ENCODE data around the gene KCNJ15. TPM values are rescaled to one million over a fixed set of nuclear protein-coding genes. Genes with fewer than 3 reads are reported as not detected.

KCNJ15 gene
- total RNA-seq, 6 experiments from 2014 or later, result 0.43 to 3.5 (median 1.1) TPM

DNA sequence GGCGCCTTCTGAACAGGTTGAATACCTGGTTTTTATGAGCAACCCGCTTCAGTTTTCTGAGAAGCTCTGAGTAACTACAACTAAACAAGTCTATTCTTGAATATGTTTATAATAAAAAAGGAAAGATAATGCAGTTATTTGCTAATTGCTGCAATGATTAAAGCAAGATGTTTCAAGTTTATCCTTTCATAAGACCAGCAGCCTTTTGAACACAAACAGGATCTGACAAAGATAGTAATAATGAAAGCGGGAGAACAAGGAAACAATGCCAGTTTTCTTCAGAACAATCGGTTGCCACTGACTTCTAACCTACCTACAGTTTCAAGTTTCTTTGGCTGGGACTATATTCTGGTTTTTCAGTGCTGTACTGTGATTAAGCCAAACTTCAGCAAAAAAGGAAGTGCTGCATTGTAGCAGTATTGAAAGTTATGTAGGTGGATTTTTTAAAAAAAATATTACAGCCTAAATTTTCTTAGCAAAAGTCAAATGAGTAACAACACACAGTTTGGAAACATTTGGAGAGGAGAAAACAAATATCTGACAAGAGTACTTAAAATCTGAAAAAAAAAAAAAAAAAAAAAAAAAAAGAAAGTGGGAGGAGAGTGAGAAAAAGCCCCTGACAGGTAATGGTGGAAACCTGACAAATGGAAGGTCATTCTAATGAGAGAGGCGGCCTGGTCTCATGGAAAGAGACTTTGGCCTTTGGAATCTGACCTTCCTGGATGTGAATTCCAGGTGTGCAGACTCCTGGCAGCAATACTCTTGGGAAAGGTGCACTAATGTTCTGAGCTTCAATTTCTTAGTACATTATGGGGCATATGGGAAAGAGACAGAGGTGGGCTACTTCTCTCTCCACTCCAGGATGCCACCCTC lies 11.4 kb downstream of the KCNJ15 start:
- TF ChIP-seq, protein P1, sequence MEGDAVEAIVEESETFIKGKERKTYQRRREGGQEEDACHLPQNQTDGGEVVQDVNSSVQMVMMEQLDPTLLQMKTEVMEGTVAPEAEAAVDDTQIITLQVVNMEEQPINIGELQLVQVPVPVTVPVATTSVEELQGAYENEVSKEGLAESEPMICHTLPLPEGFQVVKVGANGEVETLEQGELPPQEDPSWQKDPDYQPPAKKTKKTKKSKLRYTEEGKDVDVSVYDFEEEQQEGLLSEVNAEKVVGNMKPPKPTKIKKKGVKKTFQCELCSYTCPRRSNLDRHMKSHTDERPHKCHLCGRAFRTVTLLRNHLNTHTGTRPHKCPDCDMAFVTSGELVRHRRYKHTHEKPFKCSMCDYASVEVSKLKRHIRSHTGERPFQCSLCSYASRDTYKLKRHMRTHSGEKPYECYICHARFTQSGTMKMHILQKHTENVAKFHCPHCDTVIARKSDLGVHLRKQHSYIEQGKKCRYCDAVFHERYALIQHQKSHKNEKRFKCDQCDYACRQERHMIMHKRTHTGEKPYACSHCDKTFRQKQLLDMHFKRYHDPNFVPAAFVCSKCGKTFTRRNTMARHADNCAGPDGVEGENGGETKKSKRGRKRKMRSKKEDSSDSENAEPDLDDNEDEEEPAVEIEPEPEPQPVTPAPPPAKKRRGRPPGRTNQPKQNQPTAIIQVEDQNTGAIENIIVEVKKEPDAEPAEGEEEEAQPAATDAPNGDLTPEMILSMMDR (IDR thresholded peaks at IDR 0.05), result no peak
- no peak for TF ChIP-seq POLR2A (IDR thresholded peaks at IDR 0.05)
- Histone ChIP-seq H3K27me3 (no peaks in the 10 kb centered on the region), H3K4me1 (peaks cover 0 to 15% (median 5%) of the 10 kb centered on the region in 4 donors), H3K9me3 (no peaks in the 10 kb centered on the region), H3K36me3 (no peaks in the 10 kb centered on the region), H3K27ac (peak overlapping the region in 1 of 3 donors; percentile 13), H3K4me3 (no peak overlapping the region)
- DNase-seq, result peak in 2 of 3 donors; percentile 58 to 74
- 55% methylated on average over 5 of the region's 5 CpGs for WGBS (ENCODE audit: insufficient coverage, low coverage, low lambda C conversion rate, missing lambda C conversion rate)
- intact Hi-C loops (cut with DNase I), result no loop called here
- ATAC-seq, result peak; percentile 88 to 94 (median 94)

DNA sequence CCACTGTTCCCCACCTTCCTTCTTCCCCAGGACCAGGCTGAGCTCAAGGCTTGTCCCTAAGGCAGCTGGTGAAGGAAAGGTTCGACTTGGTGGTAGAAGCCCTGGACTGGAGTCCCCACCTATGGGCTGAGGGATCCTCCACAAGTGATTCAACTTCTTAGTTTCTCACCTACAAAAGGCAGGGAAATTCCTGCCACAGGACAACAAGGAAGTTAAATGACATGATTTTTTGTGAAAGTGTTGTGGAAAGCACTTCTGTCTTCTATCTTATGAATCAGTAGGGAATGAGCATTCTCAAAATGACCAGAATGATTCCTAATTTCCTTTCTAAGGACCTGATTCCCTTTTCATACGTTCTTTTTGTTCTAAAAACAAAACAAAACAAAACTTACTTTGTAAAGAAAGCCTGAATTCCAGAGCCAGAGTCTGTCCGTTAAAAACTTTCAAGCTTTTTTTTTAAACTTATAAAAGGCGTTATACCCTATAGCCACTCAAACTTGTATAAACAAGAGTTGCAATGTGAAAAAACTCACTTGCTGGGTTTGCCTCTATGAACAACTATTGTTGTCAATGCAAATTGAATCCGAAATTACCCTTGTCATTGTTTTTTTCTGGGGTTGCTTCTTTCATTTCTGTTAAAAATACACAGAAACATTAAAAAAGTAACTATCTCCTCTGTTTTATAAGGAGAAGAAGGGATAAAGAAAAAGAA lies 12.2 kb downstream of the KCNJ15 start:
- Histone ChIP-seq H3K4me1 (peaks cover 0 to 15% (median 5%) of the 10 kb centered on the region in 4 donors), H3K27me3 (no peaks in the 10 kb centered on the region), H3K4me3 (no peak overlapping the region), H3K36me3 (no peaks in the 10 kb centered on the region), H3K27ac (no peak overlapping the region), H3K9me3 (no peaks in the 10 kb centered on the region)
- 68% methylated on average over 5 of the region's 5 CpGs for WGBS (ENCODE audit: insufficient coverage, low coverage, low lambda C conversion rate, missing lambda C conversion rate)
- intact Hi-C loops (cut with DNase I), result no loop called here
- DNase-seq (no peak), ATAC-seq (peak in 1 of 4 donors; percentile 10)
- TF ChIP-seq, protein P1 (IDR thresholded peaks at IDR 0.05), result no peak
- TF ChIP-seq POLR2A (IDR thresholded peaks at IDR 0.05), result no peak

DNA sequence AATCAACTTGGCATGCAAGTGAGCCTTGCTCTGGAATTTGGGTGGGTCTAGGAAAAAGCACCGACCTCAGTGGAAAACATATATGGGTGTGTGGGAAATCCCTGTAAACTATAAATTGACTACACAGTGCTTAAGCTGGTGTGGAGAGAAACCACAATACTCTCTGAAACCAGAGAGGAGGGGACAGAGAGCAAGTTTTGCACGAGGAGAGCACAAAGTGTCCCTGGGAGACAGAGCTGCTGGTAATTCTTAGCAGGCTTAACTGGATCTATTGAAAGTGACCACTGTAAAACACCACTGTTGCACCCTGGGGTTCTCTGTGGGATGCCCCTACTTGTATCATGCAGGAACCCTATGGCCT lies 12.8 kb downstream of the KCNJ15 start:
- intact Hi-C loops (cut with DNase I), result no loop called here
- H3K27me3 ChIP-seq, result no peaks in the 10 kb centered on the region
- H3K9me3 ChIP-seq, result no peaks in the 10 kb centered on the region
- 51% methylated on average over 2 of the region's 2 CpGs for WGBS (ENCODE audit: insufficient coverage, low coverage, low lambda C conversion rate, missing lambda C conversion rate)
- TF ChIP-seq, protein P1 (IDR thresholded peaks at IDR 0.05), result no peak
- TF ChIP-seq POLR2A (IDR thresholded peaks at IDR 0.05), result no peak
- no peak overlapping the region for H3K4me3 ChIP-seq
- ATAC-seq, result no peak
- DNase-seq, result no peak
- no peaks in the 10 kb centered on the region for H3K36me3 ChIP-seq
- peaks cover 0 to 15% (median 5%) of the 10 kb centered on the region in 4 donors for H3K4me1 ChIP-seq
- no peak overlapping the region for H3K27ac ChIP-seq

DNA sequence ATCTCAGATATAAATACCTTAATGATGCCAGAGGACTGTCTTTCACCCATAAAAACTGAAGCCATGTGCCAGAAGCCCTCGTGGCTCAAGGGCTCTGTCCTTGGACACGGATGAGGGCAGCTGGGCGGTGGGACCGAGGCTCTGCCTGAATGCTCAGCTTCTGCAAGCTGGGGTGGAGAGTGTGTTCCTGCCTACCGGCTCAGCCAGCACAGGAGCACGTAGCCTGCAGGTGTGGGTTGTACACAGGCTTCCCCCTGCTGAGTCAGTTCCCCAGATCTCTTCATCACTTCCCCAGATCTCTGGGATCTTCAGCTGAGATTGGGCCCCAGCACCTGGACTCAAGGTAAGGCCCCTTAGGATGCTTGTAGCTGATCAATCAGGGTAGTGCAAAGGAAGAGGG lies 15.4 kb downstream of the KCNJ15 start:
- ATAC-seq, result peak in 1 of 4 donors; percentile 38
- Histone ChIP-seq H3K27ac (no peak overlapping the region), H3K4me3 (no peak overlapping the region), H3K4me1 (peaks cover 0 to 15% (median 5%) of the 10 kb centered on the region in 4 donors), H3K27me3 (no peaks in the 10 kb centered on the region), H3K9me3 (no peaks in the 10 kb centered on the region), H3K36me3 (no peaks in the 10 kb centered on the region)
- DNase-seq, result no peak
- no CpG with 5 or more reads among the region's 6 CpGs for WGBS (ENCODE audit: insufficient coverage, low coverage, low lambda C conversion rate, missing lambda C conversion rate)
- TF ChIP-seq, protein P1 (IDR thresholded peaks at IDR 0.05), result no peak
- no peak for TF ChIP-seq POLR2A (IDR thresholded peaks at IDR 0.05)
- intact Hi-C loops (cut with DNase I), result no loop called here
